Measurements from ENCODE around the gene EXT2. TPM values are rescaled to one million over a fixed set of nuclear protein-coding genes. Genes with fewer than 3 reads are reported as not detected.

The EXT2 gene
- total and polyA plus RNA-seq, 10 of the 15 experiments (the other 5 are each of a cell fraction or from before 2014, with no cell fraction given), result 3.8 to 31.4 (median 17.9) TPM

- TF ChIP-seq SUZ12 (IDR thresholded peaks at IDR 0.05; ENCODE audit: unreplicated experiment) (no peak), MAX (IDR thresholded peaks at IDR 0.05; ENCODE audit: low read depth, low read length) (no peak), ZBED1 (IDR thresholded peaks at IDR 0.05; ENCODE audit: borderline replicate concordance) (no peak), ZNF687 (IDR thresholded peaks at IDR 0.05) (no peak), EGR1 (IDR thresholded peaks at IDR 0.05; ENCODE audit: borderline replicate concordance in 1 of 2, low read depth in 2 of 2, low read length in 2 of 2) (no peak), RCOR1 (conservative IDR thresholded peaks at IDR 0.05; ENCODE audit: low read depth, low read length) (no peak), CHD4 (IDR thresholded peaks at IDR 0.05) (no peak), RUNX3 (IDR thresholded peaks at IDR 0.05; ENCODE audit: low read length) (no peak)
These were observed 194.7 kb downstream of the EXT2 start (continued) for GRCh38 chr11:44290208-44290607.

Other genes with a start within 250 kb of the EXT2 start
- 33.5 and 37.8 TPM in 2 replicates for gene ALKBH3, start 214.8 kb upstream of the EXT2 start, total RNA-seq (2014; rRNA removed)
- gene ALKBH3, start 214.8 kb upstream of the EXT2 start, total RNA-seq (2014; rRNA removed; fragmentation: Illumina TruSeq; extraction: Trizol), result 43.5 and 46.8 TPM in 2 replicates
- 32.2 and 41.8 TPM in 2 replicates for gene ALKBH3, start 214.8 kb upstream of the EXT2 start, total RNA-seq (2021)
- 50.8 and 53.0 TPM in 2 replicates for gene ALKBH3, start 214.8 kb upstream of the EXT2 start, polyA plus RNA-seq (2011; rRNA removed)
- 50.7 and 51.2 TPM in 2 replicates for gene ALKBH3, start 214.8 kb upstream of the EXT2 start, polyA plus RNA-seq (2014; fragmentation: Illumina TruSeq; extraction: Trizol)
- 10 to 100 TPM; 22.1 to 36.9 TPM for gene ALKBH3, start 214.8 kb upstream of the EXT2 start, polyA plus RNA-seq (2014; fragmentation: Nextera tagmentation; extraction: Ambion mirVana)
- gene ALKBH3, start 214.8 kb upstream of the EXT2 start, polyA plus RNA-seq (2014; rRNA removed), result 27.4 and 27.8 TPM in 2 replicates
- gene ALKBH3, start 214.8 kb upstream of the EXT2 start, polyA plus RNA-seq (2016; fragmentation: Nextera tagmentation; extraction: Ambion mirVana), result 10 to 100 TPM; 40.0 to 42.2 TPM
- gene C11orf96, start 153.0 kb upstream of the EXT2 start, total RNA-seq (2014; rRNA removed), result 0.28 TPM in 1 of 2 replicates, not detected in the other
- not detected in 2 replicates for gene C11orf96, start 153.0 kb upstream of the EXT2 start, total RNA-seq (2014; rRNA removed; fragmentation: Illumina TruSeq; extraction: Trizol)
- gene C11orf96, start 153.0 kb upstream of the EXT2 start, total RNA-seq (2021), result 0.19 TPM in 1 of 2 replicates, not detected in the other
- 0.10 TPM in 1 of 2 replicates, not detected in the other for gene C11orf96, start 153.0 kb upstream of the EXT2 start, polyA plus RNA-seq (2011; rRNA removed)
- not detected in 2 replicates for gene C11orf96, start 153.0 kb upstream of the EXT2 start, polyA plus RNA-seq (2014; fragmentation: Illumina TruSeq; extraction: Trizol)
- not detected for gene C11orf96, start 153.0 kb upstream of the EXT2 start, polyA plus RNA-seq (2014; fragmentation: Nextera tagmentation; extraction: Ambion mirVana)
- 0.11 TPM in 1 of 2 replicates, not detected in the other for gene C11orf96, start 153.0 kb upstream of the EXT2 start, polyA plus RNA-seq (2014; rRNA removed)
- gene C11orf96, start 153.0 kb upstream of the EXT2 start, polyA plus RNA-seq (2016; fragmentation: Nextera tagmentation; extraction: Ambion mirVana), result under 1 TPM in 1 of 2 experiments, not detected in 1; 0.16 TPM
- not detected in 2 replicates for gene ACCSL, start 47.7 kb upstream of the EXT2 start, total RNA-seq (2014; rRNA removed)
- gene ACCSL, start 47.7 kb upstream of the EXT2 start, total RNA-seq (2014; rRNA removed; fragmentation: Illumina TruSeq; extraction: Trizol), result not detected in 2 replicates
- not detected in 2 replicates for gene ACCSL, start 47.7 kb upstream of the EXT2 start, total RNA-seq (2021)
- gene ACCSL, start 47.7 kb upstream of the EXT2 start, polyA plus RNA-seq (2011; rRNA removed), result 0.15 TPM in 1 of 2 replicates, not detected in the other
- gene ACCSL, start 47.7 kb upstream of the EXT2 start, polyA plus RNA-seq (2014; fragmentation: Illumina TruSeq; extraction: Trizol), result not detected in 2 replicates
- gene ACCSL, start 47.7 kb upstream of the EXT2 start, polyA plus RNA-seq (2014; fragmentation: Nextera tagmentation; extraction: Ambion mirVana), result not detected
- gene ACCSL, start 47.7 kb upstream of the EXT2 start, polyA plus RNA-seq (2014; rRNA removed), result not detected in 2 replicates
- not detected for gene ACCSL, start 47.7 kb upstream of the EXT2 start, polyA plus RNA-seq (2016; fragmentation: Nextera tagmentation; extraction: Ambion mirVana)
- 18.7 and 22.8 TPM in 2 replicates for gene ACCS, start 29.4 kb upstream of the EXT2 start, total RNA-seq (2014; rRNA removed)
- 13.6 and 14.4 TPM in 2 replicates for gene ACCS, start 29.4 kb upstream of the EXT2 start, total RNA-seq (2014; rRNA removed; fragmentation: Illumina TruSeq; extraction: Trizol)
- gene ACCS, start 29.4 kb upstream of the EXT2 start, total RNA-seq (2021), result 25.2 and 25.4 TPM in 2 replicates
- gene ACCS, start 29.4 kb upstream of the EXT2 start, polyA plus RNA-seq (2011; rRNA removed), result 25.5 and 29.8 TPM in 2 replicates
- gene ACCS, start 29.4 kb upstream of the EXT2 start, polyA plus RNA-seq (2014; fragmentation: Illumina TruSeq; extraction: Trizol), result 16.9 and 17.5 TPM in 2 replicates
- 1 to 10 TPM; 4.8 to 5.4 TPM for gene ACCS, start 29.4 kb upstream of the EXT2 start, polyA plus RNA-seq (2014; fragmentation: Nextera tagmentation; extraction: Ambion mirVana)
- 32.6 and 35.9 TPM in 2 replicates for gene ACCS, start 29.4 kb upstream of the EXT2 start, polyA plus RNA-seq (2014; rRNA removed)
- 10 to 100 TPM; 14.3 to 16.5 TPM for gene ACCS, start 29.4 kb upstream of the EXT2 start, polyA plus RNA-seq (2016; fragmentation: Nextera tagmentation; extraction: Ambion mirVana)
- not detected in 2 replicates for gene ALX4, start 214.5 kb downstream of the EXT2 start, total RNA-seq (2014; rRNA removed)
- not detected in 2 replicates for gene ALX4, start 214.5 kb downstream of the EXT2 start, total RNA-seq (2014; rRNA removed; fragmentation: Illumina TruSeq; extraction: Trizol)
- not detected in 2 replicates for gene ALX4, start 214.5 kb downstream of the EXT2 start, total RNA-seq (2021)
- not detected in 2 replicates for gene ALX4, start 214.5 kb downstream of the EXT2 start, polyA plus RNA-seq (2011; rRNA removed)
- not detected in 2 replicates for gene ALX4, start 214.5 kb downstream of the EXT2 start, polyA plus RNA-seq (2014; fragmentation: Illumina TruSeq; extraction: Trizol)
- gene ALX4, start 214.5 kb downstream of the EXT2 start, polyA plus RNA-seq (2014; fragmentation: Nextera tagmentation; extraction: Ambion mirVana), result not detected
- gene ALX4, start 214.5 kb downstream of the EXT2 start, polyA plus RNA-seq (2014; rRNA removed), result not detected in 2 replicates
- not detected for gene ALX4, start 214.5 kb downstream of the EXT2 start, polyA plus RNA-seq (2016; fragmentation: Nextera tagmentation; extraction: Ambion mirVana)

Measured in GM12878 (cell line).